HepG2 (cell line): Measurements from ENCODE around the gene PCYT2. TPM values are rescaled to one million over a fixed set of nuclear protein-coding genes. Genes with fewer than 3 reads are reported as not detected.

Experiments
- ATF7 ChIP-seq, 2 experiments: fragments of 450-650 bp in 1 of 2; sonication (generic) in 1 of 2; formaldehyde crosslinking in 1 of 2; IDR thresholded peaks; 2 replicates each; pipeline versions ENCODE4 v1.4.0 to v1.6.1; 2016 to 2020; ENCODE audit warnings: antibody characterized with exemption in 1 of 2, mild to moderate bottlenecking in 1 of 2, missing genetic modification reagents in 1 of 2
- HNF1A ChIP-seq, 2 experiments: sonication (generic) in 1 of 2; formaldehyde crosslinking in 1 of 2; IDR thresholded peaks; 2 replicates each; pipeline versions ENCODE4 v1.4.0 to v1.6.1; 2016 to 2020; ENCODE audit warnings: borderline replicate concordance in 1 of 2, low read depth in 1 of 2, mild to moderate bottlenecking in 1 of 2, missing genetic modification reagents in 1 of 2
- HNF4G ChIP-seq, 2 experiments: sonication (generic) in 1 of 2; formaldehyde crosslinking in 1 of 2; IDR thresholded peaks; 2 replicates each; pipeline versions ENCODE4 v1.4.0 to v1.6.1; 2011 to 2020; ENCODE audit warnings: borderline replicate concordance in 2 of 2, low read depth in 2 of 2, mild to moderate bottlenecking in 2 of 2, low read length in 1 of 2, missing genetic modification reagents in 1 of 2, moderate library complexity in 1 of 2
- IRF2 ChIP-seq: IDR thresholded peaks from 2 replicates; pipeline ENCODE4 v1.6.1; 2018; ENCODE audit warnings: missing genetic modification reagents, missing compliant biosample characterization
- PBX3 ChIP-seq: sonication (generic); formaldehyde crosslinking; IDR thresholded peaks from 2 replicates; pipeline ENCODE4 v1.8.1; 2023; ENCODE audit warnings: missing genetic modification reagents, inconsistent platforms, borderline replicate concordance
- PCBP2 ChIP-seq: fragments of 200-400 bp; formaldehyde crosslinking; optimal IDR thresholded peaks from 2 replicates; pipeline ENCODE3; 2018; ENCODE audit warnings: low read length, low read depth; ENCODE audit not compliant: poor library complexity, severe bottlenecking
- SMC3 ChIP-seq: IDR thresholded peaks from 2 replicates; pipeline ENCODE4 v1.6.1; 2011; ENCODE audit warnings: low read length, improper control_type of control experiment
- SSRP1 ChIP-seq: IDR thresholded peaks from 2 replicates; pipeline ENCODE4 v1.6.1; 2016; ENCODE audit warnings: control low read depth
- ZNF160 ChIP-seq: sonication (generic); formaldehyde crosslinking; IDR thresholded peaks from 2 replicates; pipeline ENCODE4 v1.8.0; 2022; ENCODE audit warnings: mild to moderate bottlenecking, inconsistent platforms, missing genetic modification reagents
- ZNF441 ChIP-seq: sonication (generic); formaldehyde crosslinking; IDR thresholded peaks from 2 replicates; pipeline ENCODE4 v1.7.0; 2021; ENCODE audit warnings: missing genetic modification reagents, borderline replicate concordance
- ZNF569 ChIP-seq: sonication (generic); formaldehyde crosslinking; IDR thresholded peaks from 2 replicates; pipeline ENCODE4 v1.5.0; 2020; ENCODE audit warnings: mild to moderate bottlenecking, missing genetic modification reagents, moderate library complexity, borderline replicate concordance
- ZNF572 ChIP-seq: sonication (generic); formaldehyde crosslinking; IDR thresholded peaks from 2 replicates; pipeline ENCODE4 v1.5.1; 2020; ENCODE audit warnings: mild to moderate bottlenecking, missing genetic modification reagents
- polyA plus RNA-seq, 8 experiments: library from polyadenylated mRNA; depleted of rRNA in 3 of 8; stranded (reverse) in 7 of 8; unstranded in 1 of 8; fragments of >200 nt; fragmentation: Illumina TruSeq in 4 of 8; extraction: Trizol in 4 of 8; gene quantifications; 2 replicates each; pipeline versions ENCODE4 v1.2.1 to v1.2.3, GENCODE V29; 2011 to 2016; ENCODE audit warnings: low read depth in 4 of 8, missing spikeins in 1 of 8, mixed read lengths in 1 of 8; ENCODE audit not compliant: insufficient read depth in 1 of 8
- total RNA-seq, 5 experiments: library from RNA; depleted of rRNA; stranded (reverse); fragments of >200 nt; fragmentation: Illumina TruSeq; extraction: Trizol; gene quantifications; 2 replicates each; pipeline ENCODE4 v1.2.3, GENCODE V29; 2016; ENCODE audit warnings: low read depth in 1 of 5
- TF ChIP-seq, protein P1 (sequence below): sonication (generic); formaldehyde crosslinking; IDR thresholded peaks from 2 replicates; pipeline ENCODE4 v1.5.0; 2020; ENCODE audit warnings: missing genetic modification reagents
- TF ChIP-seq, protein P2 (sequence below): sonication (generic); formaldehyde crosslinking; IDR thresholded peaks from 2 replicates; pipeline ENCODE4 v1.5.0; 2020; ENCODE audit warnings: missing genetic modification reagents

PCYT2 gene
- total and polyA plus RNA-seq, 2 of the 13 experiments (the other 11 are each of a cell fraction or from before 2014, with no cell fraction given): 147 to 297 TPM

GRCh38 chr17:81867991-81868673 is 43.1 kb downstream of the PCYT2 start (continued):
- no peak for TF ChIP-seq HNF1A (IDR thresholded peaks at IDR 0.05; ENCODE audit: low read depth)
- no peak for TF ChIP-seq HNF1A (CRISPR knock-in tag; IDR thresholded peaks at IDR 0.05; ENCODE audit: borderline replicate concordance)
- TF ChIP-seq ZNF569 (CRISPR knock-in tag): no peak
- no peak for TF ChIP-seq PBX3
- peak; percentile 82 for TF ChIP-seq SSRP1 (CRISPR knock-in tag)
- TF ChIP-seq ATF7 (IDR thresholded peaks at IDR 0.05): no peak
- no peak for TF ChIP-seq ATF7 (CRISPR knock-in tag; IDR thresholded peaks at IDR 0.05)
- TF ChIP-seq, protein P1, sequence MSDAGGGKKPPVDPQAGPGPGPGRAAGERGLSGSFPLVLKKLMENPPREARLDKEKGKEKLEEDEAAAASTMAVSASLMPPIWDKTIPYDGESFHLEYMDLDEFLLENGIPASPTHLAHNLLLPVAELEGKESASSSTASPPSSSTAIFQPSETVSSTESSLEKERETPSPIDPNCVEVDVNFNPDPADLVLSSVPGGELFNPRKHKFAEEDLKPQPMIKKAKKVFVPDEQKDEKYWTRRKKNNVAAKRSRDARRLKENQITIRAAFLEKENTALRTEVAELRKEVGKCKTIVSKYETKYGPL (CRISPR knock-in tag): no peak
- TF ChIP-seq ZNF441: no peak
- no peak for TF ChIP-seq SMC3
- no peak for TF ChIP-seq ZNF572 (CRISPR knock-in tag)
- TF ChIP-seq, protein P2, sequence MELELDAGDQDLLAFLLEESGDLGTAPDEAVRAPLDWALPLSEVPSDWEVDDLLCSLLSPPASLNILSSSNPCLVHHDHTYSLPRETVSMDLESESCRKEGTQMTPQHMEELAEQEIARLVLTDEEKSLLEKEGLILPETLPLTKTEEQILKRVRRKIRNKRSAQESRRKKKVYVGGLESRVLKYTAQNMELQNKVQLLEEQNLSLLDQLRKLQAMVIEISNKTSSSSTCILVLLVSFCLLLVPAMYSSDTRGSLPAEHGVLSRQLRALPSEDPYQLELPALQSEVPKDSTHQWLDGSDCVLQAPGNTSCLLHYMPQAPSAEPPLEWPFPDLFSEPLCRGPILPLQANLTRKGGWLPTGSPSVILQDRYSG: no peak
- TF ChIP-seq ZNF160 (CRISPR knock-in tag): no peak
- TF ChIP-seq PCBP2: no peak
- TF ChIP-seq HNF4G (IDR thresholded peaks at IDR 0.05; ENCODE audit: borderline replicate concordance, low read depth, low read length): no peak
- TF ChIP-seq HNF4G (CRISPR knock-in tag; IDR thresholded peaks at IDR 0.05; ENCODE audit: borderline replicate concordance, low read depth): no peak
- TF ChIP-seq IRF2: no peak
